A673 (cell line): ENCODE measurements around the gene TGM2. TPM values are rescaled to one million over a fixed set of nuclear protein-coding genes. Genes with fewer than 3 reads are reported as not detected.
A peak's percentile ranks its signal among the peaks of the same experiment; 100 is the strongest.

ENCODE experiments used
- BruUV-seq: library from RNA; stranded (reverse); fragments of 400-500 nt; replicated peaks from 2 replicates; lab custom pipeline; 2021; lab: Mats Ljungman, UMichigan
- CTCF ChIA-PET: fragments of 300-600 bp; sonication (Branson Sonifier 250); formaldehyde crosslinking; loops from one replicate; lab custom pipeline; 2022; ENCODE audit warnings: antibody characterized with exemption; lab: Charles Lee
- POLR2A ChIA-PET: fragments of 300-600 bp; sonication (Branson Sonifier 250); formaldehyde crosslinking; loops from one replicate; lab custom pipeline; 2022; ENCODE audit warnings: antibody characterized with exemption; ENCODE audit not compliant: low non-redundant PET; lab: Charles Lee
- DNase-seq: peaks from one replicate; pipeline ENCODE4 v3.0.0-alpha.2; 2015; ENCODE audit warnings: low spot score
- H3K27ac ChIP-seq: fragments of 200-600 bp; sonication (generic); 2 replicates; pipeline ENCODE4 v1.5.1; 2016; ENCODE audit warnings: mixed run types, low read depth, mild to moderate bottlenecking, mixed read lengths, antibody characterized with exemption, low read length; ENCODE audit not compliant: poor library complexity, severe bottlenecking
- H3K27me3 ChIP-seq: fragments of 200-600 bp; sonication (generic); replicated peaks from 2 replicates; pipeline ENCODE4 v1.6.1; 2017; ENCODE audit warnings: mixed run types, low read depth, mild to moderate bottlenecking, mixed read lengths, antibody characterized with exemption, low read length; ENCODE audit not compliant: insufficient read depth, poor library complexity
- H3K36me3 ChIP-seq: fragments of 200-600 bp; sonication (generic); 2 replicates; pipeline ENCODE4 v1.6.1; 2016; ENCODE audit warnings: mixed run types, mild to moderate bottlenecking, mixed read lengths, antibody characterized with exemption, low read length; ENCODE audit not compliant: insufficient read depth, poor library complexity, severe bottlenecking
- H3K4me1 ChIP-seq: fragments of 200-600 bp; sonication (generic); 2 replicates; pipeline ENCODE4 v1.6.1; 2017; ENCODE audit warnings: mixed run types, mild to moderate bottlenecking, mixed read lengths, antibody characterized with exemption, low read length; ENCODE audit not compliant: insufficient read depth, poor library complexity, severe bottlenecking
- H3K4me3 ChIP-seq: fragments of 200-600 bp; sonication (generic); 2 replicates; pipeline ENCODE4 v1.5.1; 2016; ENCODE audit warnings: low read depth, mixed run types, mild to moderate bottlenecking, mixed read lengths, low read length; ENCODE audit not compliant: poor library complexity, severe bottlenecking
- H3K9me3 ChIP-seq: fragments of 200-600 bp; sonication (generic); 2 replicates; pipeline ENCODE4 v1.6.1; 2016; ENCODE audit warnings: mixed run types, low read depth, mild to moderate bottlenecking, mixed read lengths, antibody characterized with exemption, low read length; ENCODE audit not compliant: poor library complexity, severe bottlenecking
- EZH2 ChIP-seq: fragments of 200-600 bp; sonication (generic); IDR thresholded peaks from 2 replicates; pipeline ENCODE4 v1.6.1; 2017; ENCODE audit warnings: borderline replicate concordance, low read depth, mild to moderate bottlenecking, mixed read lengths, antibody characterized with exemption, low read length; ENCODE audit not compliant: poor library complexity, severe bottlenecking
- intact Hi-C: fragments of 100-400 bp; cut with micrococcal nuclease; formaldehyde crosslinking; loops from one replicate; pipeline ENCODE4 v1.10.0; 2022; ENCODE audit not compliant: unreplicated experiment
- total RNA-seq: library from RNA; stranded (reverse); gene quantifications from 2 replicates; pipeline ENCODE4 v1.2.3, GENCODE V29; 2021
- TF ChIP-seq, protein P1 (sequence below): fragments of 300-800, 200-600 bp; sonication (generic); conservative IDR thresholded peaks from 2 replicates; pipeline ENCODE4 v1.5.1; 2017; ENCODE audit warnings: low read depth, mild to moderate bottlenecking, antibody characterized with exemption, low read length, moderate library complexity, mixed read lengths

The TGM2 gene
- total RNA-seq, 1 experiment from 2014 or later: 0.43 TPM

- TF ChIP-seq EZH2: no peak
- TF ChIP-seq, protein P1, sequence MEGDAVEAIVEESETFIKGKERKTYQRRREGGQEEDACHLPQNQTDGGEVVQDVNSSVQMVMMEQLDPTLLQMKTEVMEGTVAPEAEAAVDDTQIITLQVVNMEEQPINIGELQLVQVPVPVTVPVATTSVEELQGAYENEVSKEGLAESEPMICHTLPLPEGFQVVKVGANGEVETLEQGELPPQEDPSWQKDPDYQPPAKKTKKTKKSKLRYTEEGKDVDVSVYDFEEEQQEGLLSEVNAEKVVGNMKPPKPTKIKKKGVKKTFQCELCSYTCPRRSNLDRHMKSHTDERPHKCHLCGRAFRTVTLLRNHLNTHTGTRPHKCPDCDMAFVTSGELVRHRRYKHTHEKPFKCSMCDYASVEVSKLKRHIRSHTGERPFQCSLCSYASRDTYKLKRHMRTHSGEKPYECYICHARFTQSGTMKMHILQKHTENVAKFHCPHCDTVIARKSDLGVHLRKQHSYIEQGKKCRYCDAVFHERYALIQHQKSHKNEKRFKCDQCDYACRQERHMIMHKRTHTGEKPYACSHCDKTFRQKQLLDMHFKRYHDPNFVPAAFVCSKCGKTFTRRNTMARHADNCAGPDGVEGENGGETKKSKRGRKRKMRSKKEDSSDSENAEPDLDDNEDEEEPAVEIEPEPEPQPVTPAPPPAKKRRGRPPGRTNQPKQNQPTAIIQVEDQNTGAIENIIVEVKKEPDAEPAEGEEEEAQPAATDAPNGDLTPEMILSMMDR: no peak
- no peak for DNase-seq
- Histone ChIP-seq H3K27me3 (no peaks in the 10 kb centered on the region), H3K27ac (no peak overlapping the region), H3K9me3 (no peaks in the 10 kb centered on the region), H3K36me3 (no peaks in the 10 kb centered on the region), H3K4me3 (no peak overlapping the region), H3K4me1 (peaks cover 11% of the 10 kb centered on the region)
- intact Hi-C loops: no loop called here
- BruUV-seq: no TSS peak
- ChIA-PET POLR2A (no interaction called here), CTCF (no interaction called here)
These were observed 23.7 kb downstream of the TGM2 start for GRCh38 chr20:38141204-38141888.

GRCh38 chr20:38139977-38140753, 24.9 kb downstream of the TGM2 start:
- peaks cover 11% of the 10 kb centered on the region for H3K4me1 ChIP-seq
- POLR2A ChIA-PET: no interaction called here

GRCh38 chr20:38139156-38139912, 25.7 kb downstream of the TGM2 start:
- no peaks in the 10 kb centered on the region for H3K9me3 ChIP-seq
- H3K36me3 ChIP-seq: no peaks in the 10 kb centered on the region
- H3K27ac ChIP-seq: no peak overlapping the region
- H3K4me1 ChIP-seq: peaks cover 11% of the 10 kb centered on the region
- POLR2A ChIA-PET: no interaction called here
- TF ChIP-seq, protein P1: no peak
- TF ChIP-seq EZH2: no peak
- DNase-seq: no peak
- H3K4me3 ChIP-seq: no peak overlapping the region
- CTCF ChIA-PET: interaction anchor here (0.5 kb wide), 1 partner anchor 27 kb away, joined by 3 read pairs; no protein-coding TSS in a partner anchor
- no peaks in the 10 kb centered on the region for H3K27me3 ChIP-seq
- BruUV-seq: no TSS peak
- intact Hi-C loops: no loop called here

More at GRCh38 chr20:38139977-38140753, 24.9 kb downstream of the TGM2 start:
- CTCF ChIA-PET: interaction anchor here (0.5 kb wide), 1 partner anchor 28 kb away, joined by 3 read pairs; no protein-coding TSS in a partner anchor
- no peak for TF ChIP-seq EZH2
- TF ChIP-seq, protein P1: no peak
- H3K27me3 ChIP-seq: no peaks in the 10 kb centered on the region
- no peak overlapping the region for H3K27ac ChIP-seq
- no peaks in the 10 kb centered on the region for H3K9me3 ChIP-seq
- no TSS peak for BruUV-seq
- no peaks in the 10 kb centered on the region for H3K36me3 ChIP-seq
- peak; percentile 74 for DNase-seq
- H3K4me3 ChIP-seq: no peak overlapping the region
- intact Hi-C loops: no loop called here
